ENCODE data around the gene LY6G6F. TPM values are rescaled to one million over a fixed set of nuclear protein-coding genes. Genes with fewer than 3 reads are reported as not detected.

The LY6G6F gene
- total and polyA plus RNA-seq, 2 of the 13 experiments (the other 11 are each of a cell fraction or from before 2014, with no cell fraction given) = not detected

GRCh38 chr6:31680226-31681134 is 26.2 kb upstream of the LY6G6F start, which contains the start of gene LY6G5C (continued):
- TF ChIP-seq HMGXB3 (CRISPR knock-in tag; IDR thresholded peaks at IDR 0.05; ENCODE audit: borderline replicate concordance) (0 out of 2 replicates have a peak, but pooled peaks have one; percentile 32), PRDM10 (CRISPR knock-in tag; IDR thresholded peaks at IDR 0.05; ENCODE audit: low read depth) (0 out of 2 replicates have a peak, but pooled peaks have one; percentile 31), MAZ (IDR thresholded peaks at IDR 0.05; ENCODE audit: borderline replicate concordance, low read depth, low read length) (no peak), MAZ (CRISPR knock-in tag; IDR thresholded peaks at IDR 0.05; ENCODE audit: low read depth) (0 out of 2 replicates have a peak, but pooled peaks have one; percentile 16), NFYC (CRISPR knock-in tag; IDR thresholded peaks at IDR 0.05) (no peak), DRAP1 (CRISPR knock-in tag; IDR thresholded peaks at IDR 0.05) (0 out of 2 replicates have a peak, but pooled peaks have one; percentile 34), HNF1B (CRISPR knock-in tag; IDR thresholded peaks at IDR 0.05) (0 out of 2 replicates have a peak, but pooled peaks have one; percentile 30), CBFB (CRISPR knock-in tag; IDR thresholded peaks at IDR 0.05) (0 out of 2 replicates have a peak, but pooled peaks have one; percentile 38), BORCS8-MEF2B (CRISPR knock-in tag; IDR thresholded peaks at IDR 0.05) (peak; percentile 53; the same call in 1 of the 2 replicates), ZBTB26 (CRISPR knock-in tag; IDR thresholded peaks at IDR 0.05; ENCODE audit: borderline replicate concordance) (no peak), HMGXB4 (CRISPR knock-in tag; IDR thresholded peaks at IDR 0.05; ENCODE audit: borderline replicate concordance in 1 of 2, low read depth in 1 of 2) (peak; percentile 62 to 83; a peak in 3 of 4 replicates), TARDBP (CRISPR knock-in tag; IDR thresholded peaks at IDR 0.05) (peak; percentile 52; the same call in 1 of the 2 replicates)
